Right lung (tissue), 10 donors: ENCODE data around the gene JAKMIP3. TPM values are rescaled to one million over a fixed set of nuclear protein-coding genes. Genes with fewer than 3 reads are reported as not detected.

Experiments used
- DNase-seq, 2 donors: peaks; one replicate each; pipeline ENCODE4 v3.0.0-alpha.2; 2013
- long read RNA-seq, 8 donors: transcript quantifications; one replicate each; lab custom pipeline, GENCODE V29; 2026
- polyA plus RNA-seq, 5 donors: library from polyadenylated mRNA; unstranded; fragments of 120-200 nt; gene quantifications; one replicate each; pipeline versions ENCODE4 v1.2.1 to v1.2.3, GENCODE V29; 2013; ENCODE audit warnings: inconsistent platforms in 1 of 5, low replicate concordance in 1 of 5; ENCODE audit not compliant: insufficient read length in 5 of 5, insufficient read depth in 1 of 5

The JAKMIP3 gene
- polyA plus RNA-seq, result under 1 TPM; 0.23 to 0.43 (median 0.31) TPM
- long read RNA-seq, donor 1, result 0 reads
- long read RNA-seq, donor 2, result 0 reads
- long read RNA-seq, donor 3, result 0 reads
- long read RNA-seq, donor 4, result 0 reads
- long read RNA-seq, donor 5, result 0 reads
- long read RNA-seq, donor 6, result 0 reads
- long read RNA-seq, donor 7, result 0 reads
- long read RNA-seq, donor 8, result 0 reads

DNA sequence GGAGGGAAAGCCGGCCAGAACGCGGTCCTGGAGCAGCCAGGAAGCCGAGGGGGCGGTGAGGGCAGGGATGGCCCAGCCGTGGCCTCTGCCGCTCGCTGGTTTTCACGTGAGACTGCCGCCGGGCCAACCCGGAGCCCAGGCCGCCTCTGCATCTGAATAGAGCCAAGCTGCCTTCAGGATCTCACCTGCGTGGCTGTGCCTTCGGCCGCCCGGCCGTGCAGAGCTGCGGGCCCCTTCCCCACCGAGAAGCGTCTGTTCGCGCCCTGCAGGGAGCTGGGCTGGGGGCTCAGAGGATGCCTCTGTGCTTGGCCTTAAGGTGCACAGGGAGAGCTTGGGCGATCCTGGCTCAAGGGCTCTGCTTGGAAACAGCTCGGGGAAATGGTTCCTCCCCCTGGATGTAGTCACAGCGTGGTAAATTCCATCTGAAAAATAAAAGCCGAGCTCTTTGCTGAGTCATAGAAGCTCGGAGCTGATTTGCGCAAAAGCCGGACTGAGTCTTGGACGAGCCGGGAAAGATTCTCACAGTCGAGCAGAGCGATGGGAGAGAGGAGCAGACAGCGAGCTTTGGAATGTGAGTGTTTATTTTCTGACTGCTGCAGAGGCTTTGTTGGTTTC is at the start of gene JAKMIP3:
Gene JAKMIP3 (plus strand): TSS at position 456 of the 615 bp plus-strand sequence. CDS start 38,863 bp downstream, outside the sequence.
- DNase-seq, result peak; percentile 39 to 61

DNA sequence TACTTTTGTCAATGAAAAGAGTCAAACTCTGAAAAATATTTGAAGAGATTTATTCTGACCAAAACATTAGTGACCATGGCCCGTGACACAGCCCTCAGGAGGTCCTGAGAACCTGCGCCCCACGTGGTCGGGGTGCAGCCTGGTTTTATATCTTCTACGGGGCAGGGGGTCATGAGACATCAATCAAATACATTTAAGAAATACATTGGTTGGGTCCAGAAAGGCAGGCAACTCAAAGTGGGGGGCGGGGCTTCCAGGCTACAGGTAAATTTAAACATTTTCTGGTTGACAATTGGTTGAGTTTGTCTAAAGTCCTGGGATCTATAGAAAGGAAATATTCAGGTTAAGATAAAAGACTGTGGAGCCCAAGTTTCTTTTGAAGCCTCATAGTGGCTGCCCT is 49.2 kb upstream of the JAKMIP3 start:
- no peak for DNase-seq

GRCh38 chr10:132018446-132018845 is 47.3 kb upstream of the JAKMIP3 start:
- no peak for DNase-seq

DNA sequence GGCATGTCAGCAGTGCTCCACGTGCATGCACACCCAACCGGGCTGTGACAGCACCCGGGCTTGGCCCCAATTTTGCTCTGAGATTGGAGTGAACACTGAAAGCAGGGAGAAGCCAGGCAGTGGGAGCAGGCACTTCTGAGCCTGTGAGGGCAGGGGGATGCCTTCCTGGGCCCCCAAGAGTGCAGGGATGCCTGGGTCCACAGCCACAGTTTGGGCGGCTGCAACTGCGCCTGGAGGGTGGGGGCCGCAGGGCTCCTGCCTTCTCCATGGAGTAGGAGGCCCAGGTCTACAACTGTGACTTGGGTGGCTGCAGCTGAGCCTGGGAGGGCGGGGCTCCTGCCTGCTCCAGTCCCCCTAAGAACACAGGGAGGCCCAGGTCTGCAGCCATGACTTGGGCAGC is 46.4 kb upstream of the JAKMIP3 start:
- no peak for DNase-seq

GRCh38 chr10:132020456-132020855 is 45.3 kb upstream of the JAKMIP3 start:
- no peak for DNase-seq

- DNase-seq, result no peak
Observed at GRCh38 chr10:132021046-132021445, 44.7 kb upstream of the JAKMIP3 start.

DNA sequence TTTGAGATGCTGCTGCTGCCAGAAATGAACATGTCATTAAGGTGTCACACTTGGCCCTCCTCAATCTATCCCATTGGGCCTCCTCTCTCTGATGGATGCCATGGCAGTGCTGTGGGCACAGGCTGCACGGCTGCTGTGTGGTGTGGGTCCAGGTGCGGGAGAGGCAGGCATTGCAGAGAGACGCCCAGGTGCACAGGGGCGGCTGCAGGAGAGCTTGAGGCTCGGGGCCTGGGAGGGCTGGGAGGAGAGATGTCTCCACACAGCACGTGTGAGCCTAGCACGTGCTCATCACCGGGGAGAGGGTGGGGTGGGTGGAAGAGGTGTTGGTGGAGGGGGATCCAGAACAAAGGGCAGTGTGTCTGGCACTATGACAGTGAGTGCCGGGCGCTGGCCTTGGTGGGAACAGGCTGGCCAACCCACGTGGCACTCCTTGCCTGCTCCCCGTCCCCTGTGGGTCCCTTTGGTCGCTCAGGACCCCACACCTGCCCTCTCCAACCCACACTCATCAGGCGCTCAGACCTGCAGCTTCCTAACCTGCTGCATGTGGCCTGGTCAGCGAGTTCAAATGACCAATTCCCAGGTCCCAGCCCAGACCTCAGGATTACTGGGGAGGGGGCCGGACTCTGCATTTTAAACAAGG is 44.1 kb upstream of the JAKMIP3 start:
- DNase-seq, result no peak

DNA sequence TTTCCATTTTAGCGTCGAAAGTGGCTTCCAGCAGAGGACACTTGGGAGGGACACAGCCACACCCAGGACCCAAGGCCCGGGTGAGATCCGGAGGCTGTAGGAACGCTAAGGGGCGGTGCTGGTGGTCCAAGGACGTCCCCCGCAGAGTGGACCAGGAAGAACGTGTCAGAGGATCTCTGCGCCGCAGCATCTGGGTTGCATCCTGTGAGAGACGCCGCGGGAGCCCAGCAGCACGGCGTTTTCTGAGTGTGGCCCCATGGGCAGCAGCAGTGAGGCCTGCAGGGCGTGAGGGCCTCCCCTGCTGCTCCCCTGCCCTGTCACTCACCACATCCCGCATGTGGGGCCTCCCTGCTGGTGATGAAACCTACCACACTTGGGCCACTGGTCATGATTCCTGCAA is 43.5 kb upstream of the JAKMIP3 start:
- no peak for DNase-seq

GRCh38 chr10:132023092-132023811 is 42.5 kb upstream of the JAKMIP3 start:
- peak; percentile 56 to 66 for DNase-seq

DNA sequence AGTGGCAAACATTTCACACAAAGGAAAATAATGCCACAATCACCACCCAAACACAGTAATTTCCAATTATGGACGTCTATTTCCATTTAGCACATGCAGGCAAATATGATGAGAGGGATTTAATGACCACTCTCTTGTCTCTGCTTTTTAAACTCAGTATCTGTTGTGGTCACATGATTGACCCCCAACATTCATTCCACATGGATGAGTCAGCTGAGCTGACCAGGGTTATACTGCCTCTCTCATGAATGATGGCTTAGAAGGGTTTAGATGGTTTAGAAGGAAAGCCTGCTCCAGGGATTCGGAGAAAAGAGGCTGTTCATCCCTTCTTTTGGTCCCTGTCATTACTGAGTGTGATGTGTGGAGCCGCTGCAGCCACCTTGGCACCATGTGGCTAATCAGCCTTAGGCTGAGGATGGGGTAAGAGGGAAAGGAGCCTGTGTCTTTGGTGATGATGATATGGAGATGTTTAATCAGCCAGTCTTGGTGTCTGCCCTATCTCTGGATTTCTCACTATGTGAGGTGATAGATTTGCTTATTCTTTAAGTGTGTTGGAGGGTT is 38.2 kb upstream of the JAKMIP3 start:
- no peak for DNase-seq

DNA sequence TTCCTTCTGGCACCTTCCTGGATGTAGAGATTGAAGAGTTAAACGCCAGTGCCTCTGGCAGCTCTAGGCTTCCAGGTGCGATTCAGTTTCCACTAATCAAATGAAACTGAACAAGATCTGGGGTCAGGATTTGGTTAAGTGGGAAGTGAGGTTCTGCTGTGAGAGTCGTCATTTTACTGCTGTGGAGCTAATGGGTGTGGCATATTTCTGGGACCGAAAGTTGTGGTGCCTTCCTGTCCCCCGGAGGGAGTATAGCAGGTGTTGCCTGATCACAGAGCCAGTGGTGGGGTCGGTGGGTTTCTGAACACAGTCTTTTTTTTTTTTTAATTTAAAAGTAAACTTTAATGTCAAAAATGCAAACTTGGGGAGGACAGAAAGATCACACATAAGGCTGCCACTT is 37.0 kb upstream of the JAKMIP3 start:
- no peak for DNase-seq

- DNase-seq, result peak in 1 of 2 donors; percentile 18
Observed at GRCh38 chr10:132030898-132031463, 34.8 kb upstream of the JAKMIP3 start.

DNA sequence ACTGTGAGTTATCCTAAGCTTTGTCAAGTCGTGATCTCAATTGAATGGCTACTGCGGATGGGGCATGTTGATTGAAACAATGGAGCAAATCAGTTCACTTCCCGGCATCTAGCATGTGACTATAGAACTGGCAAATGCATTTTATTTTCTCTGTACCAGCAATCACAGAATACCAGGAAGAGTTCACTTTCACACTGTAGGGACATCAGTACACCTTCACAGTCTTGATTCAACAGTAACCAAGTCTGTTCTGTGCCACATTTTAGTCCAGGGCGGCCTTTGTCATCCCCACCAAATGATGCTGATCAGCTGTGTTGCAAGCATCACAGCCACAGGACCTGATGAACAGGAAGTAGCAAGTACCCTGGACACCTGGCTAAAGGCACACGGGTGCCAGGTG is 32.1 kb upstream of the JAKMIP3 start:
- DNase-seq, result no peak

GRCh38 chr10:132035476-132035875 is 30.3 kb upstream of the JAKMIP3 start:
- no peak for DNase-seq

GRCh38 chr10:132036153-132036886 is 29.4 kb upstream of the JAKMIP3 start:
- peak; percentile 34 to 35 for DNase-seq

GRCh38 chr10:132036887-132037675 is 28.7 kb upstream of the JAKMIP3 start:
- DNase-seq, result no peak

- DNase-seq, result no peak
Observed at GRCh38 chr10:132037676-132037975, 28.1 kb upstream of the JAKMIP3 start.

DNA sequence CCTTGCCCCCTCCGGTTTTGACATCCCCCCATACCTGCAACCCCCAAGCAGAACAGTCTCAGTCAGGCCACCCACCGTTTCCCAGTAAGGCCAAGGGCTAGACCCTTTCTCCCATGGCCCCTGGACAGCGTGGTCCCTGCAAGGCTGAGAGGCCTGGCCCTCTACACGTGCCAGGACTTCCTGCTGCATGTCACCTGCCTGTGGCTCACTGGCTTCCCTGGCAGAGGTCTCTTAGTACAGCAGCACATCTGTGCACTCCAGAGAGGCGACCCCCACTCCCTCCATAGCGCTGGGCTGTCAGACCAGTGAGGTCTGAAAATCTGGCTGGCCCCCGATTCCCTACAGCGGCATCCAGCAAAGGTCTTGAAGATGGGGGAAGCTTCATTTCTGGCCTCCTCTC is 26.4 kb upstream of the JAKMIP3 start:
- no peak for DNase-seq

- DNase-seq, result no peak
Observed at GRCh38 chr10:132040046-132040445, 25.7 kb upstream of the JAKMIP3 start.

DNA sequence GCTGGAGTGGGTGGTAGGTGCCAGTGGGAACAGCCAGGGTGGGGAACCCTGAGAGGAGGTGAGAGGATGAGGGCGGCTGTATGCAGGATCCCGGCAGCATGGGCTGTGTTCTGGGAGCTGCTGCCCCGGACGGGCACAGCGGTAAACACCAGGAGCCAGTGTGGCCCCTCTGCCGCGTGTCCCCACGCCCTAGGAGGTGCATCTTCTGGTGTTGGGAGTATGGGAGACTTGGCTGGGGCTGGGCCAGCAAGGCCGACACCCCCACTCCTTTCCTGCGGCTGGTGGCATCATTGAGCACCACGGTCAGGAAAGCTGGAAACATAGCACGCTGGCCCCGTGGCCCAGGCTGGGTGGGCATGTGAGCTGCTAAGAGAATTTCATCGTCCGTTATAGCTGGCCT is 24.4 kb upstream of the JAKMIP3 start:
- DNase-seq, result no peak
